HUDEP-2 (cell line): ENCODE data around the gene KLC4.
A peak's percentile ranks its signal among the peaks of the same experiment; 100 is the strongest.
"Not testable (repeated sequence)": the region's sequence is repeated elsewhere in the genome, so short reads cannot be mapped to it uniquely, and the experiment has no call there.

Experiments
- DNase-seq, 76 experiments: peaks; one replicate each; lab custom pipeline; 2025; ENCODE audit not compliant: unreplicated experiment in 76 of 76; lab: John Stamatoyannopoulos, UW

Gene KLC4

DNA sequence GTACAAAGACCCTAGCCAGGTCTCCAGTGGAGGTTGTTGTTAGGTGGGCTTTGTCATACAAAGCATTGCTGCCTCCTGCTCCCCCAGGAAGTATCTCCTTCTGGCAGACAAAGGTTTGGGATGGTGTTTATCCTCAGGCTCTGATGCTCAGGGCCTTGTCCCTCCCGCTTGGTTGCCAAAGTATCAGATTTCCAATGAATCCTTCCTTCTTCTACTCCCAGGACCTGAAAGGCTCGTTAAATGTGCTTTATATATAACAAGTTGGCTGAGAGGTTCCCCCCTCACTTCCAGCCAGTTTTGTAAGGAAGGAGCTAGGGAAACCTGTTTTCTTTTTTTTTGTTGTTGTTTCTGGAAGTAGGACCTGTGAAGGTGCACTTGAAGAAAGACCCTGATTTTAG, 31.1 kb downstream of the KLC4 start:
- DNase-seq: no peak

DNA sequence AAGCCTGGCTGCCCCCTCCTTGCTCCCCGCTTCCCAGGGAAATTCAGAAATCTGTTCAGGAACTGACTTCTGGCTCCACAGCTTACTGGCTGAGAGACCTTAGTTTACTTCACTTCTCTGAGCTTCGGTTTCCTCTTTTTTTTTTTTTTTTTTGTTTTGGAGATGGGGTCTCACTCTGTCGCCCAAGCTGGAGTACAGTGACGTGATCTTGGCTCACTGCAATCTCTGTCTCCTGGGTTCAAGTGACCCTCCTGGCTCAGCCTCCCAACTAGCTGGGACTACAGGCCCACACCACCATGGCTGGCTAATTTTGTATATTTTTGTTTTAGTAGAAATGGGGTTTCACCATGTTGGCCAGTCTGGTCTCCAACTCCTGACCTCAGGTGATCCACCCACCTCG, 31.6 kb downstream of the KLC4 start:
- DNase-seq: no peak

DNA sequence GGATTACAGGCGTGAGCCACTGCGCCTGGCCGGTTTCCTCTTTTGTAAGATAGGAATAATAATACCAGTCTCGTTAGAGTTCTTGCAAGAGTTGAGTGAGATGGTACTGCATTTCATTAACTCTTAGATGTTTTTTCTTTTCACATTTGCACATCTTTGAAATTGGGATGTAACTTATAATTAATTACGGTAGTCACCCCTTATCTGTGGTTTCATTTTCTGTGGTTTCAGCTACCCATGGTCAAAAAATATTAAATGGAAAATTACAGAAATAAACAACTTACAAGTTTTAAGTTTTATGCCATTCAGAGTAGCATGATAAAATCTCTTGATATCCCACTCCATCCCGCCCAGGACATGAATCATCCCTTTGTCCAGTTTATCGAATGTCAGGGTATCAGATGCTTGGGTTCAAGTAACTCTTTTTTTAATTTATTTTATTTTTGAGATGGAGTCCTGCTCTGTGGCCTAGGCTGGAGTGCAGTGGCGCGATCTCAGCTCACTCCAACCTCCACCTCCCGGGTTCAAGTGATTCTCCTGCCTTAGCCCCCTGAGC, 32.1 kb downstream of the KLC4 start:
- no peak for DNase-seq

DNA sequence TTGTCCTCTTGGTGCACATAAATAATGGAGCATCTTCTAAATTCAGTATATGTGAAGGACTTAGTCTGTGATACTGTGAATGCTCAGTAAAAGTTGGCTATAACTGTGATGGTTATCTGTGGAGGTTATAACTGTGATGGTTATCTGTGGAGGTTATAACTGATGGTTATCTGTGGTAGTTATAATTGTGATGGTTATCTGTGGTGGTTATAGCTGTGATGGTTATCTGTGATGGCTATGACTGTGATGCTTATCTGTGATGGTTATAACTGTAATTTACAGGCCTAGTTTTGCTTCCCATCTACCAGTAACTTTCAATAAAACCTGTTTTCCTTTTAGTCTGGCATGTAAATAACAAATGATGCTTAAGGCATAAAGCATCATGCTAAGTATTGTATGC, 33.2 kb downstream of the KLC4 start:
- DNase-seq: no peak

DNA sequence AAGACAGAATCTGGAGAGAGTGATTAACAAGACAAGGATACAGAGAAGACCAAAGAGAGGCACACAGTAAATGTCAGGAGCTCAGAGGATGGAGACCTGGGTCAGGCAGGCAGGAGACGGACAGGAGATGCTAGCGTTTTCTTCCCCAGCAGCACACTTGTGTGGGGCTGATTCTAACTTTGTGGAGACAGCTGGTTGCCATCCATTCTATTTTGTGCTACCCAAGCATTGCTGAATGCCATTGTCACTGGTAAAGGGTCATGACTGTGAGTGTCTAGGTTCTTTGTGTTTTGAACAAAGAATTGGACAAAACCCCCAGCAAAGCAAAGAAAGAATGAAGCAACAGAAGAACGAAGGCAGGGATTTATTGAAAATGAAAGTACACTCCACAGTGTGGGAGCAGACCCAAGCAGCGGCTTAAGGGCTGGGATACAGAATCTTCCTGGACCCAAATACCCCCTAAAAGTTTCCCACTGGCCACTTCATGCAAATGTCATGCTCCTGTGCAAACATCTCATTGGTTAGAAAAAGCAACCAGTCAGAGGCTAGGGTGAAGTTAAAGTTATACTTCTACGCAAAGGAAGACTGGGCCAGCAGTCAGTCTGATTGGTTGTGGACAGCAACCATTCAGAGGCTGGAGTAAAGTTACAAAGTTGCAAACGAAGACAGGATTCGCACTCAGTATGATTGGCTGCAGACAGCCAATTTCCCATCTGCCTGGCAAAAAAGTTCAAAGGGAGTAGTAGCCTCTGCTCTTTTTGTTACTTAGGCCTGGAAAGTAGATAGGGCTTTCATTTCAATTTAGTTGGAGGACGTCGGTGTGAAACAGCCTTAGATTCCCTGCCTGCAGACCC, 34.2 kb downstream of the KLC4 start:
- DNase-seq: no peak

DNA sequence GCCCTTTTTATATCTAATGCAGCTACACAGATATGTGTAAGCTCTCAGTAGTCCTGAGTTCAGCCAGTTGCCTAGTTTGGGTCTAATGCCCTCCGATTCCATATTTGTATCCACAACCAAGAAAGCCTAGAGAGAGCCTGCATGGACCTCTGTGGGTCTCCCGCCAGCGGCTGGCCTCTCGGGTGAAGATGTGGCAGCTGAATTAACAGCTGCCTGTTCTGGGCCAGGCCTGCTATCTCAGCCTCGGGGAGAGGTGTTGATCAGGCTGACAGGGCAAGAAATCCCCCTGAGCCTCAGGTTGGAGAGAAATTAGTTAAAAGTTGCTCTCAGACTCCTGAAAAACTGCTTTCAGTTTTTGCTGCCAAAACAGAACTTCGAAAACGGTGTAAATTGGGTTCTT, 36.5 kb downstream of the KLC4 start:
- no peak for DNase-seq

DNA sequence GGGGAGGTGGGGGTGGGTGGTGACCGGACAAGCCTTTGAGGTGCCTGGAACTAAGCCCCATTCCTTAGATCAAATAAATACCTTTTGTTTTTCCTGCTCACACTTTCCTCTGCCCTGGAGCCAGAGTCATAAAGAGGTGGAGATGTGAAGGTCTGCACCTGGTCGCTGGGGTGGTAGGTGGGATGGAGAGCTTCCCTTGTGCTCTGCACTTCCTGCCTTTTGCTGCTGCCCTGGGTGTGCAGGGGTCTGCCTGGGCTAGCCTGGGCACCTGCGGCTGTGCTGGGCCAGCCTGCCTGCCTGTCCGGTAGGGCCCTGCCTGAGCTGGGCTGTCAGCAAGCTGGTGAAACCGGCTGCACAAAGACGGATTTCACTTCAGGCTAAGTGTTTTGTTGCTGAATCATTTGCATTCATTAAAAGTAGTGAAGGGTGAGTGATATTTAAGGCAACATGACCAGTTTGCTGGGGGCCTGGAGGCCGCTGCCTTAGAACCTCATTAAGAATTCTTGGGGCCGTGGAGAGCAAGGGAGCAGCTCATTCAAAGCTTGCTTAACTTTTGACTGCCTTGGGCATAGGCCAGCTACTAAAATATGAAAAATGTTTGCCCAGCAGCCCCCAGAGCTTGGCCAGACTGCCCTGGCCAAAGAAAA, 37.1 kb downstream of the KLC4 start:
- no peak for DNase-seq

DNA sequence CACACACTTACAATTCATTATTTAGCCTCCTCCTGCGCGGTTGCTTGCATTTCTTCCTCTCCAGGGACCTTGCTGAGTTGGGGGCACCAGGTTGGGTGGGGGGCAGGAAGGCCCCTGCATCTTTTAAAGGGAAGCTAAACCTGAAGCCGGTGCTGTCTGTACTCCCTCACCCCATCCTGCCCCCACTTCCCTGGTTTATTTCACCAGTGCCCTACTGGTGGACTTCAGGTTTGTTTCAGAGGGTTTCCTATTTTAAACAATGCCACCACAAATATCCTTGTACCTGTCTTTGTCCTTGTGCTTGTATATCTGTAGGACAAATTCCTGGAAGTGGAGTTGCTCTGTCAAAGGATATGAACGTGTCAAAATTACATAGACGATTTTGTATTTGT, 37.7 kb downstream of the KLC4 start:
- DNase-seq: no peak

DNA sequence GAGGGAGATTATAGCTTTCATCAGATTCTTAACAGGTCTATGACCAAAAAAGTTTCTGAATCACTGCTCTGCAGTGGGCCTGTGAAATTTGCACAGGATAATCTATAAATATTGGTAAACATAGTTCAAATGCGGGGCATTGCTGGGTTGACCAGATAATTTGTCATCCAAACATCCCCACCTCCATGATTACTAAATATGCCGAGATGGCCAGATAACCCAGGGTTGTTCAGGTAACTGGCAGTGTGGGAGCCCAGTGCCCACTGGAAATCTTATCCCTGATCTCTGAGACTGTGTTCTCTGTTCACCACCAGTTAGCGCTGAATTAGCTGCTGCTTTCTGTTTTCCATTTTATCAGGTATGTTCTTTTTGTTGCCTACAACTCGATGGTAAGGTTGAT, 38.1 kb downstream of the KLC4 start:
- no peak for DNase-seq

DNA sequence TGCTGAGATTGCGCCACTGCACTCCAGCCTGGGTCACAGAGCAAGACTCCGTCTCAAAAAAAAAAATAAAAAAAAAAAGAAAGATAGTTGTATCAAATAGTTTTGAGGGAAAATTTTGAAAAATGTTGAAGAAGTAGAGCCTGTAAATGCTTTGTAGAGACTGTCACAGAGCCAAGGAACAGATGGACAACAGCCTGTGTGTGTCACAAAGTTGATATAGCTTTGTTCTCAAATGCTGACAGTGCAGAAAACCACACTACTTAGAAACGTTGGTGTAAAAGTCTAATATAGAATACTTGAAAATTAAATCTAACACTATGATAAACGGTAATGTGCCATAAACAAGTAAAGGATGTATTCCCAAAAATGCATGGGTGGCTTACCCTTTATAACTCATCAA, 42.1 kb downstream of the KLC4 start:
- DNase-seq: no peak

DNA sequence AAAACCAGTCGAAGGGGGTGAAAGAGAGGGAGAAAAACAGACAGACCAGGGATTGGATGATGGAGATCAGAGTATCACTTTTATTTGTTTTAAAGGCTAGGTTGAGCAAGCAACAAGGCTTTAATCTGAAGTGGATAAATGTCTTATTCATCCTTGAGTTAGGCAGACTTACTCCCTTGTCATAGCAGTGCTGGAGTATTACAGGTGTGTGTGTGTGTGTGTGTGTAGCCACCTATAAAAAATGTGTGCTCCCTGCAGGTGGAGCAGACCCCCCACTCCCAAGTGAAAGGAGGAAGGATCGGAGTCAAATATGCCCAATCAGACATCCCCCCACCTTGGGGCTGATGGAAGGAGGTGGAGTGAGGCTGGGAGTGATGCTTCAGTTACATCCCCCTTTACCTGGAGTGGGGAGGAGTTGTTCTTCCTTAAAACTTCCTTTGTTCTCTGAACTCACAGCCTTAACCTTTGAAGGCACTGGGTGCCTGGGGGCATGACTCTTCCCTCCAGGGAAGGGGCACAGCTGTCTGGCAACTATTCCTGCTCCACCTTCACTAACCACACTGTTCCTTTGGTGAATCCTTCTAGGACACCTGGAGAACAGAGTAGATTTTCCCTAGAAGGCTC, 43.9 kb downstream of the KLC4 start:
- DNase-seq: no peak

DNA sequence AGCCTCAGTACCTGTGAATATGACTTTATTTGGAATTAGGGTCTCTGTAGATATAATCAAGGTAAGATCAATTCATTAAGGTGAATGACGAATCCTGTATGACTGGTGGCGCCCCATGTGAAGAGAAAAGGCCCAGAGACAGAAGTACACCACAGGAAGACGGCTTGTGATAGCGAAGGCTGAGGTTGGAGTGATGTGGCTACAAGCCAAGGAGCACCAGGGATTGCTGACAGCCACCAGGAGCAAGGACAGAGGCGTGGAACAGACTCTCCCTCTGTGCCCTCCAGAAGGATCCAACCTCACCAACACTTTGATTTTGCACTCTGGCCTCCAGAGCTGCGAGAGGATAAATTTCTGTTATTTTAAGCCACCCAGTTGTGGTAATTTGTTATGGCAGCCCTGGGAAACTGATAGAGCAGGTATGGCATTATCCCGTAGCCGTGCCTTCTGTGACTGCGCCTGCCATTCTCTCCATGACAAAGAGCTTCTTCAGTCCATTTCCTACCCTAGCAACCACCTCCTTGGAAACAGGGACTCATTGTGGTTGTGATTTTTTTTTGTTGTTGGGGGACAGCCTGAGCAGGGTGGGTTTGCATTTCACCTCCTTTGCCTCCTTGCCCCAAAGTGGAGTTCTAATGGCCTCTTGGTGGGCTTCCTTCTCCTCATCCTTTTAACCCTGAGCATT, 46.2 kb downstream of the KLC4 start:
- DNase-seq: peak in 1 of 76 experiments; percentile 6

DNA sequence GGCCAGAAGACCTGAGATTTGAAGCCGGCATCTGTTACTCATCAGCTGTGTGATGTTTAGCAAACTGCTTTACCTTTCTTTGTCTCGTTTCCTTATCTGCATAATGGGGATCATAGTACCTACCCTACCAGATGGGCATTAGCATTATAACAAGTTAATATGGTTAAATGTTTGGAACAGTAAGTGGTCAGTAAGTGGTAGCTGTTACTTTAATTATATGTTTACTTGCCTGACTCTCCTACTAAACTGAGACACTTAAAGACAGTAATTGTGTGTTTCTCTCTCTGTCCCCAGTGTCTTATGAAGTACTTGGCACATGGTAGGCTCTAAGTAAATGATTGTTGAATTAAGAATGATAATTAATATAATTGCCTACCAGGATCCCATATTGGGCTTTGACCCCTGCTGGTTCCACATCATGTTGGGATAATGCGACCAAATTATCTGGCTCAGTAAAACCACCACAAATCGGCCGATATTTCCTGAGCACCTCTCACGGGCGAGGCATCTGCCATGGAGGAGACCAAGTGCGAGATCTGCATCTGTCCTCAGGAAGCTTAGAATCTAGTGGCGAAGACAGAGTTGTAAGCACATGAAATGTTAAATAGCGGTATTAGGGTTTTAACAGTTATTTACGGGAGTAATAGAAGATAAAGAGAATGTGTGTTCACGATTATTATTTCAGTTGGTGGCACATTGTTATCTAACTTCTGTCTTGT, 48.1 kb downstream of the KLC4 start:
- DNase-seq: no peak

DNA sequence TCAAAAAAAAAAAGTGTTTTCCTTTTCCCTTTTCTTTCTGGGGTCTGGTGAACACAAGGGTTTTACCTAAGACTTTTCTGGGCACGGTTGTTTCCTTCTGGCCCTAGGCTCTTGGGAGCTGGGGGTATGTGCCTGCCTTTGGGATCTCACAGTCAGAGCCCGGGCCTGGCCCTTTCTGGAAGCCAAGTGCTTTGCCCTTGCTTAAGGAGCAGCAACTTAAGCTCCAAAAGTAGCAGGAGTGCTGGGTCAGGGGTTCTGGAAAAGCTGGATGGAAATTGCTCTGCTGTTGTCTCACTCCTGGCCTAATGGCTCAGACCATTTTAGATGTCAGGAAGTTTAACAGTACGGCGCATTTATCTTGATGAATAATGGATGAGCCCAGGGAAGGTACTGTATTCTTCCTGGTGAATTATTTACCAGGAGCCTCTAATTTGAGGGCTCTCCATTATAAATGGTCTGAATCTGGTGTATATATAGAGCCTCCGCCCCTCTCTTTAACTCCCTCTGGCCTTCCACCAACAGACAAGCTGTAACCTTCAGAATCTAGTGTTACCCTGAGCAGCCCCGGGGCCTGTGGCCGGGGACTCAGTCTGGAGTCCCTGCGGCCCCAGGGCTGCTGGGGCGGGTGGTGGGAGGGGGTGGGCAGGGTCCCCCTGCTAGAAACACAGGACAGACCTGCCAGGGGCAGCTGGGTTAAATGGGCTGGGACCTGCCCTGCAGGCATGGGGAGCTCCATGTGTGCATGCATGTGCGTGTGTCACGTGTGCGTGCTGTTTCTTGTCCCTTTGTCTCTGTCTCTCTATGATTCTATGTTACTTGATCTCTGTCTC, 54.2 kb downstream of the KLC4 start:
- DNase-seq: no peak

DNA sequence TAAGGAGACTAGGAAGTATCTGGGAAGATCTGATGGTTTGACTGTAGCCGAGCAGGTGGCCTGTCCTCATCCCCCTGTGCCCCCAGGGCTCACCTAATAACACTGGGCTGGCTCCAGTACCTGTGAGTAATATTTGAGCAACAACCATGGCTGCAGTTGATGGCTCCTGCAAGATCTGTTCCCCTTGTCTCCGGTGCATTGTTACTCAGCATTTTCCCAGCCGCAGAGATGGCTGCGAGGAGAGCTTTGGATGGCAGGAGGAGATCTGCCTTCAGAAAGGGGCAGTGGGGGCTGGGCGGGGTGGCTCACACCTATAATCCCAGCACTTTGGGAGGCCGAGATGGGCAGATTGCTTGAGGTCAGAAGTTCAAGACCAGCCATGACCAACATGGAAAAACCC, 55.9 kb downstream of the KLC4 start:
- no peak for DNase-seq

DNA sequence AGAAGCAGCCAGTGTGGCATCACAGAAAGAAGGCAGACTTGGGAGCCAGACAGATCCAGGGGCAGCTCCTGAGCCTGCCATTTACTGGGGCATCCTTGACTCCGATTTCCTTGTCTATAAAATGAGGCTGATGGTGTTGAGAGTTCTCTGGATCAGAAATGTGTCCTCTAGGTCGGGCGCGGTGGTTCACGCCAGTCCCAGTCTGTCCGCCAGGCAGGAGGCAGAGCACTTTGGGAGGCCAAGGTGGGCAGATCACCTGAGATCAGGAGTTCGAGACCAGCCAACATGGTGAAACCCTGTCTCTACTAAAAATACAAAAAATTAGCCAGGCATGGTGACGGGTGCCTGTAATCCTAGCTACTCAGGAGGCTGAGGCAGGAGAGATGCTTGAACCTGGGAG, 58.0 kb downstream of the KLC4 start:
- DNase-seq: not testable (repeated sequence)

DNA sequence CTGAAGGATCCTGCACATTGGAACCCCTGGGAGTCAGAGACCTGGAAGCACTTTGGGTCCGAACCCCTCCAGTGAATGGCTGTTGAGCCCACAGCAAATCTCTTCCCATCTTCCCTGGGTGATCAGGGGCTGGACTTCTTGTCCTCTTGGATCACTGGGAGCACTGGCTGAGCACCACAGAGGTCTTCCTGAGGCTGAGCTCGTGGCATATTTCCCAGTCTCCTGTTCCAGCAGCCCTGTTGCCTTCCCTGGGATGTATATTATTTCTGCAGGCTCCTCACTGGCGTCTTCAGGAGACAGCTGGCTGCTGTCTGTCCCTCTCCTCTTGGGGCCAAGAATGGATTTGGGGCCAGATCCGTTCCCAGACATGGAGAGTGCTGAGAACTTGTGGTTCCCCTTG, 60.1 kb downstream of the KLC4 start:
- no peak for DNase-seq

DNA sequence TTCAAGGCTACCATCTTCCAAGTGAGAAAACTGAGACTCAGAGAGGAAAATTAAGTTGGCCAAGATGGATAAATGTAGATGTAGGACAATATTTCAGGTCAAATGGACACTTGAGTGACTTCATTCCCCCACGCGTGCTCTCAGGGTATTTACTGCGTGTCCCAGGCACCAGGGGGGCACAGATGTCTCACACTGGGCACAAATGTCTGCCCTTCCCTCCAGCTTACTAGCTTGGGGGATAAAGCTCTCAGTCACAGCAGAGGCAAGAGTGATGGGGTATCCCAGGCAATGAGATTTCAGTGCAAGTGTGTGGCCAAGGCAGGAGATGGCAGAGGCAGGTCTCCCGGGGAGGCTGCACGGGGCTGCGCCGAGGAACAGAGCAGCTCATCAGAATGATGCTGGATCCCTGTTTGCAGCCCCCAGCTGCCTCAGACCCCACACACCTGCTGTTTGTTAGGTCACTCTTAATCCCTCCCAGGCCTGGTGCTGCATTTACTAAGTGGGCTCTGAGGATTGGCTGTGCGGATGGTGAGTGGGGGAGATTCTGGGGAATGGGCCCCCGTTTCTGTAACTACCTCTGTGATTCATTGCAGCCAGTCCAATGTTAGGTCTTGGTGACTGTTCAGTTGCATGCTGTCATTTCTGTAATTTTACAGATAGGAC, 60.8 kb downstream of the KLC4 start:
- no peak for DNase-seq
